Measurements from ENCODE around the gene NUDT11. TPM values are rescaled to one million over a fixed set of nuclear protein-coding genes. Genes with fewer than 3 reads are reported as not detected.
"Not testable (repeated sequence)": the region's sequence is repeated elsewhere in the genome, so short reads cannot be mapped to it uniquely, and the experiment has no call there.

Gene NUDT11
- 35.6 and 40.5 TPM in 2 replicates for total RNA-seq (2014; rRNA removed; shearing (Covaris generic))

GRCh38 chrX:51496501-51497291, at the start of gene NUDT11:
TSS of gene NUDT11 (minus strand) at chrX:51496592. CDS start at chrX:51496444, 148 bp downstream.
- DNase-seq (ENCODE audit: low read depth): peak; percentile 91

GRCh38 chrX:51520393-51520792, 24.0 kb upstream of the NUDT11 start:
- no peak for DNase-seq (ENCODE audit: low read depth)

- DNase-seq (ENCODE audit: low read depth): not testable (repeated sequence)
These were observed 22.7 kb upstream of the NUDT11 start for GRCh38 chrX:51519131-51519530.

- DNase-seq (ENCODE audit: low read depth): no peak
These were observed 11.2 kb upstream of the NUDT11 start for GRCh38 chrX:51507551-51507950.

DNA sequence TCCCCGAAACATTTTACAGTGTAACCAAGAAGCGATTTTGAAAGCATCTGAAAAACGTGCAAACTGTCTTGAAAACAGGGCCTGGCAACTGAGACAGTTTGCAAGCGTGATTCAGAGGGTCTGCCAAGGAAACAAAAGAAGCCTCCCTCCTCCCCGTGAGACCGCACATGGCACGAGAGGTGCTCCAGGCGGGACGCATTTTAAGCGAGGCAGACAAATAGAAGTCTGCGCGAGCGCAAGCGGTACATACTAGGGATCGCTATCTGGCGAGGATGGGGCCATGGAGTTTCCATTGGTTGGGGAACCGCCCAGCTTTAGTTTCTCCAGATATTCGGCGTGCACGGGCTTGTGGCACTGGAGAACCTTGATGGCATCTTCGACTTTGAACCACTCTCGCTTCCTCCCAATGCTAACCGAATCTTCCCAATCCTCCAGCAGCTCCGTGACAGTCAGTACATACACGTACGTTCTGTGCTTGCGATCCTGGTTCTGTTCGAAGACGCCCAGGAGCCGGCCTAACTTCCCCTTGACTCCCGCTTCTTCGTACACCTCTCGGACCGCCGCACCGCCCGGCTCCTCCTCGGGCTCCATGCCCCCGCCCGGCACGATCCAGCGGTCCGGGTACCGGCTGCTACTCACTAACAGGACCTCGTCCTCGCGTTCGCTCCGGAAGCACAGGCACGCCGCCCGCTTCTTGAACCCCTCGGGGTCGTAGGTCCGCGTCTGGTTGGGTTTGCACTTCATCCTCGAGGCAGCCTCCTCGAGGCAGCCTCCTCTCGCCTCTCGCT, 497 bp downstream of the NUDT11 start:
- DNase-seq (ENCODE audit: low read depth): peak; percentile 50

DNA sequence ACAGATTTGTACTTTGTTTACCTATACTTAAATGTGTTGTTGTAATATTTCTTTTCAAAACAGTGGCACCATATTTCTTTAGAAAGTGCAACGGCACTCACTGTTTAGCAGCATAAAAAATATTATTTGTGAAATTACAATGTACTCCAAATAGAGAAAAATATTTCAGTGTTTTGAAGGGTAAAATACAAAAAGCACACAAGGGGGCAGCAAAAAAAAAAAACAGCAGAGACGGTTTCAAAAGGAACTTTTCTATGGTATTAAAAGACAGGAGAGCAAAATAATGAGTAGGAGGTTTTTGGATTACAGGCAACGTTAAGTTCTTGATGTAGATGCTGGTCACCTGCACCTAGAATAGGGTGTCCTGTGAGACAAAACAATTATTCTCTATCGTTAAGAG, 2.0 kb downstream of the NUDT11 start:
- no peak for DNase-seq (ENCODE audit: low read depth)

DNA sequence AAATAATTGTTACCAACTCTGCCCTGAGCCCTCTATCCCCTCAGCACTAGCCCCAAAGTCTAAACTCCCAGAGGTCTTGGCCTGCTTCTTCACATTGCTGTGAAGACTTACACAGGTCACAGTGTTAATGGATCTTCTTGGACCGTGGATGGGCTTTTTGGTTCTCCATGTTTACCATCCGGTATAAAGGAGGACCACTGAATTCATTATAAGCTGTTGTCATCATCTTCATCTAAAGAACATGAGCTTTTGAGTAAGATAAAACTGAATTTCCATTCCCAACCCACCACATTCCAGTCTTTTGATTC, 8.5 kb downstream of the NUDT11 start:
- no peak for DNase-seq (ENCODE audit: low read depth)

DNA sequence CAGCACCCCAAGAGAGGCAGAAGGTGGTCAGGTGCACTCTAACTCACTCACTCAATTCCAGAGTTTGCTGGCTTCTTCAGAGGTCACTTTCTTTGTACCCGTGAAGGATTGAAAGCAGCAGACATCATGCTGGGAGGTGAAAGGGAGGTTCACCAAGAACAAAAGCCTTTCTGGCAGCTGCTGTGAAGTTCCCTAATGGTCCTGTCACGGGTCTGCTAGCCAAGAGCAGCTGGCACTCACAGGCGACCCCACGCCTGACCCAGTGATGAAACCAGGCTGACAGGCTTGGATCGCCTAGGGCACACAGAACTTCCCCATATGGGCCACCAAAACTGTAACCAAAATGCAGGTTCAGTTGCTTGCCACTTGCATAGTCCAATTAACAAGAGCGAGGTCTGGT, 11.8 kb downstream of the NUDT11 start:
- DNase-seq (ENCODE audit: low read depth): no peak

GRCh38 chrX:51482411-51482810, 14.0 kb downstream of the NUDT11 start:
- not testable (repeated sequence) for DNase-seq (ENCODE audit: low read depth)

- no peak for DNase-seq (ENCODE audit: low read depth)
These were observed 19.5 kb downstream of the NUDT11 start for GRCh38 chrX:51476930-51477329.

DNA sequence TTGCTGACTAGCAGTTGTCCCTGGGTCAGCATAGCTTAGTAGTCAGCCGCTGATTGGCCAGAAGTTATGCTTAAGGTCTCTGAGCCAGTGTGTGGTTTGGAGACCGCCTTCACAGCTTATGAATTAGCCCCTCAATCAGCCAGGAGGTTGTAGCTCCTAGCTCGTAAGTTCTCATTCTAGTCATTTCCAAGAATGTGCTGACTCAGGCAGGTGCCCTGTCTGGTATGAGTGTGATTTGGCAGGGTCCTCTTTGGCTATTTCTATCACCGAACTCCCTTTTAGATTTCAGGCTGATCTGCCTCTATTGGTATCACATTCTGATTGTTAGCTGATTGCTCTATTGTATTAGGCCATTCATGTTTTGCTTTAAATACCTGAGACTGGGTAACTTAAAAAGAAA, 33.1 kb downstream of the NUDT11 start:
- no peak for DNase-seq (ENCODE audit: low read depth)

- DNase-seq (ENCODE audit: low read depth): peak; percentile 25
These were observed 35.0 kb downstream of the NUDT11 start for GRCh38 chrX:51461053-51462044.

DNA sequence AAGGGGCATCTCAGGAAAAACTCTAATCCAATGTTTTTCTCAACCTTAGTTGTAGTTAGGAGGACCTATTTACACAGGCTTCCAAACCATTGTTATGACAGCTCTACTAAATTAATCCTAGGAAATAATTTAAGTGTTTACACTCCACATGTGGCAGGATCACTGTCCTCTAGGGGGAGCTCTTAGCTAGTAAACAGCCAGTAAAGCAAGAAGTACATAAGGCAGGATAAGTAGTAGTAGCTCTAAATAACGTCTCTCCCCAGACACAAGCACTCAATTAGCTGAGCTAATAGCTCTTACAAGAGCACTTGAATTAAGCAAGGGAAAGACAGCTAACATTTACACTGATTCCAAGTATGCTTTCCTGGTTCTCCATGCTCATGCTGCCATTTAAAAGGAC, 37.3 kb downstream of the NUDT11 start:
- DNase-seq (ENCODE audit: low read depth): peak; percentile 25

- peak; percentile 29 for DNase-seq (ENCODE audit: low read depth)
These were observed 39.6 kb downstream of the NUDT11 start for GRCh38 chrX:51456814-51457213.

GRCh38 chrX:51456246-51456645, 40.1 kb downstream of the NUDT11 start:
- peak; percentile 58 for DNase-seq (ENCODE audit: low read depth)

- DNase-seq (ENCODE audit: low read depth): no peak
These were observed 56.0 kb downstream of the NUDT11 start for GRCh38 chrX:51440365-51440764.

Other genes with a start within 250 kb of the NUDT11 start
- gene NUDT10, start 163.8 kb downstream of the NUDT11 start, total RNA-seq (2014; rRNA removed; shearing (Covaris generic)): 9.9 and 14.7 TPM in 2 replicates
- gene CENPVL3, start 122.3 kb upstream of the NUDT11 start, total RNA-seq (2014; rRNA removed; shearing (Covaris generic)): 4.0 and 8.2 TPM in 2 replicates
- gene CENPVL2, start 186.2 kb upstream of the NUDT11 start, total RNA-seq (2014; rRNA removed; shearing (Covaris generic)): 0.34 and 1.2 TPM in 2 replicates
- 0.34 and 1.2 TPM in 2 replicates for gene CENPVL1, start 213.9 kb upstream of the NUDT11 start, total RNA-seq (2014; rRNA removed; shearing (Covaris generic))
- gene GSPT2, start 246.8 kb upstream of the NUDT11 start, total RNA-seq (2014; rRNA removed; shearing (Covaris generic)): 7.1 and 7.5 TPM in 2 replicates